ENCODE data around the gene ARL15.

- TF ChIP-seq POLR2AphosphoS5 (IDR thresholded peaks at IDR 0.05; ENCODE audit: borderline replicate concordance, low read depth, low read length) (no peak), EZH2 (IDR thresholded peaks at IDR 0.05) (no peak), FOXP2 (optimal IDR thresholded peaks at IDR 0.05; ENCODE audit: control extremely low read depth, extremely low read length, insufficient read depth) (no peak)
These were observed 9.9 kb upstream of the ARL15 start for GRCh38 chr5:54320256-54320655.
